ENCODE results near the gene OMG.
"Not testable (repeated sequence)": the region's sequence is repeated elsewhere in the genome, so short reads cannot be mapped to it uniquely, and the experiment has no call there.

OMG gene

DNA sequence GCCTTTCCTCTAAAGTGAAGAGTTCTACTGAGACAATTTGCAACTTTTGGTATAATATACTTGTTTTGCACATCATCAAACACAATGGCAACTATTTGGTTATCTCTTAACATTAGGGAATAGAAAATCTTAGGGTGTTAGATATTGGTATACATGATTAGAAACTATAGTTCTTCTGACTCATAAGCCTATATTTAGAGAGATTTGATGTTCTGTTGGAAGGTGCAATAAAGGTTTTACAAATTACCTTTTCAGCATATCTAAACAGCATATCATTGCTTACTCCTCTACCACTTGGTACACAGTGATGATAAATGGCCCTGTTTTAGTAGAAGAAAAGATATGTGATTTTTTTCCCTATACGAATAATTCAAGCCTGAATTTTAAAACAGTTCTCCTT is 10.6 kb upstream of the OMG start:
- no peak for DNase-seq

GRCh38 chr17:31299624-31300023 is 2.6 kb upstream of the OMG start:
- DNase-seq, result no peak

- no peak for DNase-seq
Observed at GRCh38 chr17:31296142-31296541, 897 bp downstream of the OMG start.

DNA sequence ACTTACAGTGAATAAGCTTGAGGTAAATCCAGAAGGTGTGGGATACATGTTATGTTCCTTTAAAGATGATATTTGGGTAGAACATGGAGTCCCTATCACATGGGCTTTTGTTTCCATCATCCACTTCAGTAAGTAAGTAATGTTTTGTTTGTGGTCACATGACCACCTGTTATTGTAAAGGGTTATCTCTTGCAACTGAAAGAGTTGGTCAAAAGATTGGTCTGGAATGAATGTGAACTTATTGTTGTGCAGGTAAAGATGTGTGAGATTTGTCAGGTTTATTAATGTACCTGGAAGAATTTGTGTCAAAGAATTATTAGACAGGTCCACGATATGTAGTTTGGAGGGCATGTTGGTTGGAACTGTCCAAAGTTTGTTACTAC is 1.6 kb downstream of the OMG start:
- DNase-seq, result no peak

GRCh38 chr17:31294820-31295488 is 2.1 kb downstream of the OMG start:
- DNase-seq, result no peak

- no peak for DNase-seq
Observed at GRCh38 chr17:31294231-31294630, 2.8 kb downstream of the OMG start.

DNA sequence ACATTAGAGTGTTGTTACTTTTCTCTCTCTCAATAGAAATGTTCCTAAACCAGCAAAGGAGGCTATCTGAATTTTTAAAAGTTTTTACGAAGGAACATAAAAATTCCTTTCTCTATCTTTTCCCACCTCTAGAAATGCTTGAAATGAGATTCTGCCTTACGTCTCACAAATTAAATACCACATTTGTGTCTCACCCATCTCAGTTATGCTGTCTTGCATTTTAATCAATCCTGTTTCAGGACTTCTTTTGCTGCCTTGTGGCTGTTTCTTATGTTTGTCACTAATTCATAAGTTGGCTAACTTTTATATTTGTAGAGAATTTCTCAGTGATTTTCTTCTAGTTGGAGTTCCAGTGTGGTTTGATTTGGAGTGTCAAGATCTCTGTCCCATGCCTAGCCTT is 3.5 kb downstream of the OMG start:
- no peak for DNase-seq

- DNase-seq, result no peak
Observed at GRCh38 chr17:31291820-31292219, 5.2 kb downstream of the OMG start.

GRCh38 chr17:31289790-31290189 is 7.2 kb downstream of the OMG start:
- no peak for DNase-seq

GRCh38 chr17:31287932-31288331 is 9.1 kb downstream of the OMG start:
- not testable (repeated sequence) for DNase-seq

GRCh38 chr17:31286587-31286986 is 10.5 kb downstream of the OMG start:
- no peak for DNase-seq

DNA sequence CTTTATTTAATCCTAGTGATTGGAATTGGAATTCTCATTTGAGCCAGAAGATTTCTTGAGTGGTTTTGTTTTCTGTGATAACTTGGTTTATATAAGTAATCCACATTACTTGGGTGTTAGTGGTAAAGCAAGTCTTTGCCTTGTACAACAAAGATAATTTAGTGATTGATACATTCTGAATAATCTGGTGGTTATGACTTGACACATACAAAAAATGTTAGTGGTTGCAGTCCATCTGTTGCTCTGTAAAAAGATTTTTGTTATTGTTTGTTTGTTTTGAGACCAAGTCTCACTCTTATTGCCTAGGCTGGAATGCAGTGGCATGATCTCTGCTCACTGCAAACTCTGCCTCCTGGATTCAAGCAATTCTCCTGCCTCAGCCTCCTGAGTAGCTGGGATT is 13.2 kb downstream of the OMG start:
- no peak for DNase-seq

DNA sequence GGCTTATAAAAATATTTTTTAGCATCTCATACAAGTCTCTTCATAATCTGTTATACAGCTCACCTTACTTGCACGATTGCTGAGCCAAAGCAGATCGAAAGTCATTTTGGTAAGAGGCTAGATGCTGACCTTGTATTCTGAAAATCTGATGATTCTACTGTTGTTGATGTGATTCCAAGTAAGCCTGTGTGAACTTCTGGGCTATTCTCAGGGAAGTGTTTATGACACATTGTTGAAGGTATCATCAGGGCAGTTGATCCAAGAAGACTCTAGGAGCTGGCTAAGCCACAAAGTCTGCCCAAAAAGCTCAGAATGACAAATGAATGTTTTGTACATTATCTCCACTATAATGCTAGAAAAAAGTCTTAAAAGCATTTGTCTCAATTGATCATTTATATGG is 16.0 kb downstream of the OMG start:
- DNase-seq, result no peak

GRCh38 chr17:31279401-31279800 is 17.6 kb downstream of the OMG start:
- DNase-seq, result no peak

GRCh38 chr17:31275116-31275515 is 21.9 kb downstream of the OMG start:
- no peak for DNase-seq

DNA sequence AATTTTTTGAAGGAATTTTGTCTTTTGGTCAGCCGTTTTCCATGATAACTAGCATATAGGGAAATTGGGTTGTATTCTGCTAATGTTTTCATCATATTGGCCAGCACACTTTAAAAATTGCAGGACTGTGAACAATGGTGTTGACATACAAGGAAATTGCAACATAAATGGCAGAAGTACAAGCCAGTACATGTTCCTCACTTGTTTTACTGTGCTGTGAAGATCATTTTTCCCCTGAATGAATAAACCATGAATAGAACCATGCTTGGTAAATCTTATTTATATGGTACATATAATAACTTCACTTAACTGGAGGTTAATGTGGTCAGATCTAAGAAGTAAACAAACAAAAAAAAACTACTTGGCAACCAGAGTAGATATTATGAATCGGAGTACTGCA is 22.8 kb downstream of the OMG start:
- no peak for DNase-seq

- DNase-seq, result no peak
Observed at GRCh38 chr17:31273516-31273915, 23.5 kb downstream of the OMG start.

DNA sequence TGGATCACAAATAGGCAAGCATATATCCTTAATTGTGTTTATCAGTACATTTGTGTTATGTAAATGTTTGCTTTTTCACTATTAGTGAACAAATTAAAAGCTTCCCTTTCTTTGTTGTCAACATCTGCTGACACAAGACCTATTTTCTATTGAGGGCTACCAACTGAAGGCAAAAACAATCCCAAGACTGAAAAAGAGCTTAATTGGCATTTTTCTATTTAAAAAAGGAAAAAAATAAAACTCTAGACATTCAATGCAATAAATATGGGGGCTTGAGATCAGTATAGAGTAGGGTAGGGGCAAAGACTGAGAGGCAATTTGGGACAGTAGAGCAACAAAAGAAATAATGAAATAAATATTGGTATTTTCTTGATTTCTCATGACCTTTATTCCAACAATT is 24.2 kb downstream of the OMG start:
- DNase-seq, result no peak

DNA sequence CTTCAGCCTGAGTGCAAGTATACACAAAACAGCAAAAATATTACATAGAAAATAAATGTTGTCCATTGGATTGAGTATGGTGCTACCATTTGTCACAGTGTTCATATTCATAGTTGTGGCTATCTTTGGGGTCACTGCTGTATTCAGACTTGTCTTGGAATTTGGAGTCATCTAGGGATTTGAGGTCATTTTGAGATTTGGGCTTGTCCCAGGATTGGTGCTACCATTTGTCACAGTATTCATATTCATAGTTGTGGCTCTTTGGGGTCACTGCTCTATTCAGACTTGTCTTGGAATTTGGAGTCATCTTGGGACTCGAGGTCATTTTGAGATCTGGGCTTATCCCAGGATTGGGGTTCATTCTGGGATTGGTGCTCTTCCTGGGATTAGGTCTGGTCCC is 24.8 kb downstream of the OMG start:
- no peak for DNase-seq

GRCh38 chr17:31269578-31269983 is 27.5 kb downstream of the OMG start:
- no peak for DNase-seq

DNA sequence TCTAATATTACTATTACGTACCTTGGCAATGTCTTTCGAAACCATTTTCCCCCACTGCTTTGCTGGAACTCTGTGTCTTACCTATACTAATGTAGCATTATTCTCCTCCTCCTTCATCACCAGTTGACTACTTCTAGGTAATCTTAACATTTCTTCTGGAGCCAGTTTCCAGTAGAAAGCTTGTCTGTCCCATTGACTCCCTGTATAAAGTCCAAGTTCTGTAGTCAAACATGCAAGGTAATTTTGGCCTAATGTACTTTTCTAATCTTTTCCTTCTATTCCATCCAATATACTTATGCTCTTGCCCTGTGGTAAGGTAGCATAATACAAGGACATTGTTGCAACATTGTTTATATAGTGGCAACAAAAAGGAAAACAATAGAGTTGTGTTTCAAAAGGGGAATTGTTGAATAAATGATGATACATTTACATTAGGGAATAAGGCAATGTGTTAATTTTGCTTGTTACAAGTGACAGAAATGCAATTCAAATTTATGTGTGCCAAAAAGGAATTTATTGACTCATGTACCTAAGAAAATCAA is 27.9 kb downstream of the OMG start:
- no peak for DNase-seq

DNA sequence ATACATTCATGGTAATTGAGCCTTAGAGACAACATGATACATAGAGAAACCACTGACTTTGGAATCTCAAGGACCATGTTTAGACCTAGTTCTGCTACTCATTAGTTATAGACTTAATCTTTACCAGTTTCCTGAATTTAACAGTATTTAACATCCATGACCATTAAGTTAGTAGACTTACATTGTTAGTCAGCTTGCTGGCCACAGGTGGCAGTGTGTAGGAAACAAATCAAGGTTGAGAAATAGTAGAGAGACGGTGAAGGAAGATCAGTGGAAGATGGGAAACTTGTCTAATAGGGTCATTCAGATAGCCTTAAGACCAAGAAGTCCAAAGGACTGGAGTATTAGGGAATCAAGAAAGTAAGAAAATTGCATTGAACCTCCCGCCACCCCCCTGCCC is 31.0 kb downstream of the OMG start:
- DNase-seq, result no peak

- not testable (repeated sequence) for DNase-seq
Observed at GRCh38 chr17:31262923-31263322, 34.1 kb downstream of the OMG start.

GRCh38 chr17:31261601-31262000 is 35.4 kb downstream of the OMG start:
- no peak for DNase-seq

DNA sequence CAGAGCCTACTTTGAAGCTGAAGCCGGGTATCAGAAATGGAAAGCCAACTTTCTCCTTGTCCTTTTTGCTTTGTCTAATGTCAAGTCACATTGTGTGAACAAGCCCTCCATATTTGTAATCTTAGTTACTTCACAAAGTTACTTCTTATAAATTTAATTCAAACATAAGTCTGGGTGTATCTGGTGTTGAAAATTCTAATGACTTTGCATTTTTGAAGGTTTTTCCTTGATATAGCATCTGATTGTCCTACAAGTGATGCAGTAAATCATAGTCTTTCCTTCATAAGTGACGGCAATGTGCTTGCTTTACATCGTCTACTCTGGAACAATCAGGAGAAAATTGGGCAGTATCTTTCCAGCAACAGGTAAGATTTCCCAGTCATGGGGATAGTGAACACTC is 36.9 kb downstream of the OMG start:
- DNase-seq, result no peak

All from stimulated activated CD4-positive, alpha-beta T cell treated with anti-CD3 and anti-CD28 coated beads, Interleukin-12 subunit alpha, Interleukin-12 subunit beta, amount 100 ng/mL, for 4 hours (primary cell).